Neural cell (in vitro differentiated cells): Measurements from ENCODE around the gene CD40. TPM values are rescaled to one million over a fixed set of nuclear protein-coding genes. Genes with fewer than 3 reads are reported as not detected.

Experiments used
- H2AFZ ChIP-seq: fragments of 200-600, 300-800 bp; sonication (generic), shearing (Covaris generic); 2 replicates; pipeline ENCODE4 v1.6.0; 2014; ENCODE audit warnings: low read depth, mild to moderate bottlenecking, antibody characterized with exemption, low read length, moderate library complexity
- H3F3A ChIP-seq: fragments of 200-600 bp; shearing (Covaris generic); 2 replicates; pipeline ENCODE4 v1.6.1; 2016; ENCODE audit warnings: mild to moderate bottlenecking, moderate library complexity, mixed read lengths, antibody characterized with exemption, low read length; ENCODE audit not compliant: insufficient read depth, poor library complexity, severe bottlenecking
- H3K27ac ChIP-seq: fragments of 200-600, 300-800 bp; sonication (generic), shearing (Covaris generic); 2 replicates; pipeline ENCODE4 v1.5.1; 2014; ENCODE audit warnings: mild to moderate bottlenecking, low read length, moderate library complexity
- H3K27me3 ChIP-seq: fragments of 300-800, 200-600 bp; sonication (generic), shearing (Covaris generic); 2 replicates; pipeline ENCODE4 v1.6.0; 2014; ENCODE audit warnings: mild to moderate bottlenecking, low read depth, low read length, moderate library complexity; ENCODE audit not compliant: insufficient read depth
- H3K36me3 ChIP-seq: fragments of 300-800, 200-600 bp; sonication (generic), shearing (Covaris generic); 2 replicates; pipeline ENCODE4 v1.5.1; 2014; ENCODE audit warnings: mild to moderate bottlenecking, antibody characterized with exemption, low read length, moderate library complexity; ENCODE audit not compliant: insufficient read depth
- H3K4me2 ChIP-seq: fragments of 300-800, 200-600 bp; sonication (generic), shearing (Covaris generic); 2 replicates; pipeline ENCODE4 v1.6.0; 2014; ENCODE audit warnings: mild to moderate bottlenecking, low read length
- H3K4me3 ChIP-seq: fragments of 300-800, 200-600 bp; sonication (generic), shearing (Covaris generic); 2 replicates; pipeline ENCODE4 v1.5.1; 2014; ENCODE audit warnings: mild to moderate bottlenecking, low read length, moderate library complexity
- H3K79me2 ChIP-seq: fragments of 200-600 bp; shearing (Covaris generic); replicated peaks from 2 replicates; pipeline ENCODE4 v1.6.0; 2014; ENCODE audit warnings: mild to moderate bottlenecking, low read length, moderate library complexity; ENCODE audit not compliant: insufficient read depth
- H3K9ac ChIP-seq: fragments of 300-800, 200-600 bp; sonication (generic), shearing (Covaris generic); 2 replicates; pipeline ENCODE4 v1.6.1; 2016; ENCODE audit warnings: mild to moderate bottlenecking, low read length, mixed read lengths
- H3K9me2 ChIP-seq: fragments of 200-600 bp; shearing (Covaris generic); 2 replicates; pipeline ENCODE4 v1.6.1; 2016; ENCODE audit warnings: mild to moderate bottlenecking, low read length, mixed read lengths; ENCODE audit not compliant: insufficient read depth
- H3K9me3 ChIP-seq: fragments of 200-600, 300-800 bp; sonication (generic), shearing (Covaris generic); 2 replicates; pipeline ENCODE4 v1.6.1; 2016; ENCODE audit warnings: mild to moderate bottlenecking, mixed run types, low read length, moderate library complexity, mixed read lengths
- H4K20me1 ChIP-seq: fragments of 200-600 bp; shearing (Covaris generic); 2 replicates; pipeline ENCODE4 v1.6.1; 2016; ENCODE audit warnings: mild to moderate bottlenecking, mixed run types; ENCODE audit not compliant: insufficient read depth
- EP300 ChIP-seq: fragments of 450-650 bp; conservative IDR thresholded peaks from 2 replicates; pipeline ENCODE4 v1.6.1; 2014; ENCODE audit warnings: antibody characterized with exemption, mild to moderate bottlenecking, moderate library complexity; ENCODE audit not compliant: poor library complexity, severe bottlenecking
- EZH2 ChIP-seq: fragments of 200-600, 300-800 bp; shearing (Covaris generic), sonication (generic); IDR thresholded peaks from 2 replicates; pipeline ENCODE4 v1.6.1; 2014; ENCODE audit warnings: antibody characterized with exemption, low read length, borderline replicate concordance, mild to moderate bottlenecking; ENCODE audit not compliant: insufficient read depth, poor library complexity, severe bottlenecking
- MXI1 ChIP-seq: fragments of 450-650 bp; conservative IDR thresholded peaks from 2 replicates; pipeline ENCODE4 v1.6.1; 2014; ENCODE audit warnings: antibody characterized with exemption, mild to moderate bottlenecking; ENCODE audit not compliant: poor library complexity, severe bottlenecking
- POLR2AphosphoS5 ChIP-seq: IDR thresholded peaks from 2 replicates; pipeline ENCODE4 v1.6.1; 2012
- RAD21 ChIP-seq: fragments of 450-650 bp; conservative IDR thresholded peaks from 2 replicates; pipeline ENCODE4 v1.6.1; 2014; ENCODE audit warnings: antibody characterized with exemption, mild to moderate bottlenecking, moderate library complexity
- SMC3 ChIP-seq: fragments of 450-650 bp; conservative IDR thresholded peaks from 2 replicates; pipeline ENCODE4 v1.6.1; 2014; ENCODE audit warnings: antibody characterized with exemption, mild to moderate bottlenecking, moderate library complexity; ENCODE audit not compliant: poor library complexity
- TAF1 ChIP-seq: IDR thresholded peaks from 2 replicates; pipeline ENCODE4 v1.6.1; 2012; ENCODE audit warnings: low read depth
- polyA plus RNA-seq: library from polyadenylated mRNA; depleted of rRNA; stranded (reverse); fragments of >200 nt; gene quantifications from 2 replicates; pipeline ENCODE4 v1.2.3, GENCODE V29; 2014
- TF ChIP-seq, protein P1 (sequence below): fragments of 450-650 bp; IDR thresholded peaks from 2 replicates; pipeline ENCODE4 v1.5.1; 2014; ENCODE audit warnings: antibody characterized with exemption, mild to moderate bottlenecking, moderate library complexity; ENCODE audit not compliant: poor library complexity, severe bottlenecking
- TF ChIP-seq, protein P2 (sequence below): IDR thresholded peaks from 2 replicates; pipeline ENCODE4 v1.6.1; 2012; ENCODE audit warnings: borderline replicate concordance

CD40 gene
- polyA plus RNA-seq, 1 donor from 2014 or later, result not detected

DNA sequence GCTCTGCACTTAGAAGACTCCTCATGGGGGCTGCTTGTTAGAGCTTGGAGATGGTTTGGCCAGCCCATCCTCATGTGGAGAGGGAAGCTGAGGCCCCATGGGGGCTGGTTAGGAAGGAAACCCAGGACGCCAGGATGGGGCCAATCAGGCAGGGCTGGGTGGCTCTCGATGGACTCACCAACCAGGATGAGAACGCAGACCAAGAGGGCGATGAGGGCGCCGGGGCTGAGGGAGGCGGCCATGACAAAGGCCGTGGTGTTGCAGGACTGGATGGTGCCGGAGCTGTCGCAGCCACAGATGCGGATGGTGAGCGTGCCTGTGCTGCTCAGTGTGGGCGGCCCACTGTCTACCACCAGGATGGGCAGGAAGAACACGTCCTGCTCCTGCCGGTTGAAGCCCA, 59.7 kb downstream of the CD40 start:
- Histone ChIP-seq H3K9me3 (no peaks in the 10 kb centered on the region), H3K9me2 (no peaks in the 10 kb centered on the region), H3K4me3 (no peak overlapping the region), H3K36me3 (no peaks in the 10 kb centered on the region), H2AFZ (no peak overlapping the region), H3K79me2 (no peaks in the 10 kb centered on the region), H3K4me2 (no peak overlapping the region), H3K9ac (no peak overlapping the region), H4K20me1 (no peaks in the 10 kb centered on the region), H3K27ac (no peak overlapping the region), H3F3A (no peaks in the 10 kb centered on the region), H3K27me3 (peaks cover 24% of the 10 kb centered on the region)
- no peak for TF ChIP-seq MXI1
- no peak for TF ChIP-seq EP300
- TF ChIP-seq, protein P1, sequence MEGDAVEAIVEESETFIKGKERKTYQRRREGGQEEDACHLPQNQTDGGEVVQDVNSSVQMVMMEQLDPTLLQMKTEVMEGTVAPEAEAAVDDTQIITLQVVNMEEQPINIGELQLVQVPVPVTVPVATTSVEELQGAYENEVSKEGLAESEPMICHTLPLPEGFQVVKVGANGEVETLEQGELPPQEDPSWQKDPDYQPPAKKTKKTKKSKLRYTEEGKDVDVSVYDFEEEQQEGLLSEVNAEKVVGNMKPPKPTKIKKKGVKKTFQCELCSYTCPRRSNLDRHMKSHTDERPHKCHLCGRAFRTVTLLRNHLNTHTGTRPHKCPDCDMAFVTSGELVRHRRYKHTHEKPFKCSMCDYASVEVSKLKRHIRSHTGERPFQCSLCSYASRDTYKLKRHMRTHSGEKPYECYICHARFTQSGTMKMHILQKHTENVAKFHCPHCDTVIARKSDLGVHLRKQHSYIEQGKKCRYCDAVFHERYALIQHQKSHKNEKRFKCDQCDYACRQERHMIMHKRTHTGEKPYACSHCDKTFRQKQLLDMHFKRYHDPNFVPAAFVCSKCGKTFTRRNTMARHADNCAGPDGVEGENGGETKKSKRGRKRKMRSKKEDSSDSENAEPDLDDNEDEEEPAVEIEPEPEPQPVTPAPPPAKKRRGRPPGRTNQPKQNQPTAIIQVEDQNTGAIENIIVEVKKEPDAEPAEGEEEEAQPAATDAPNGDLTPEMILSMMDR, result no peak
- no peak for TF ChIP-seq TAF1
- no peak for TF ChIP-seq SMC3
- no peak for TF ChIP-seq POLR2AphosphoS5
- no peak for TF ChIP-seq EZH2
- TF ChIP-seq, protein P2, sequence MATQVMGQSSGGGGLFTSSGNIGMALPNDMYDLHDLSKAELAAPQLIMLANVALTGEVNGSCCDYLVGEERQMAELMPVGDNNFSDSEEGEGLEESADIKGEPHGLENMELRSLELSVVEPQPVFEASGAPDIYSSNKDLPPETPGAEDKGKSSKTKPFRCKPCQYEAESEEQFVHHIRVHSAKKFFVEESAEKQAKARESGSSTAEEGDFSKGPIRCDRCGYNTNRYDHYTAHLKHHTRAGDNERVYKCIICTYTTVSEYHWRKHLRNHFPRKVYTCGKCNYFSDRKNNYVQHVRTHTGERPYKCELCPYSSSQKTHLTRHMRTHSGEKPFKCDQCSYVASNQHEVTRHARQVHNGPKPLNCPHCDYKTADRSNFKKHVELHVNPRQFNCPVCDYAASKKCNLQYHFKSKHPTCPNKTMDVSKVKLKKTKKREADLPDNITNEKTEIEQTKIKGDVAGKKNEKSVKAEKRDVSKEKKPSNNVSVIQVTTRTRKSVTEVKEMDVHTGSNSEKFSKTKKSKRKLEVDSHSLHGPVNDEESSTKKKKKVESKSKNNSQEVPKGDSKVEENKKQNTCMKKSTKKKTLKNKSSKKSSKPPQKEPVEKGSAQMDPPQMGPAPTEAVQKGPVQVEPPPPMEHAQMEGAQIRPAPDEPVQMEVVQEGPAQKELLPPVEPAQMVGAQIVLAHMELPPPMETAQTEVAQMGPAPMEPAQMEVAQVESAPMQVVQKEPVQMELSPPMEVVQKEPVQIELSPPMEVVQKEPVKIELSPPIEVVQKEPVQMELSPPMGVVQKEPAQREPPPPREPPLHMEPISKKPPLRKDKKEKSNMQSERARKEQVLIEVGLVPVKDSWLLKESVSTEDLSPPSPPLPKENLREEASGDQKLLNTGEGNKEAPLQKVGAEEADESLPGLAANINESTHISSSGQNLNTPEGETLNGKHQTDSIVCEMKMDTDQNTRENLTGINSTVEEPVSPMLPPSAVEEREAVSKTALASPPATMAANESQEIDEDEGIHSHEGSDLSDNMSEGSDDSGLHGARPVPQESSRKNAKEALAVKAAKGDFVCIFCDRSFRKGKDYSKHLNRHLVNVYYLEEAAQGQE, result no peak
- TF ChIP-seq RAD21, result no peak

DNA sequence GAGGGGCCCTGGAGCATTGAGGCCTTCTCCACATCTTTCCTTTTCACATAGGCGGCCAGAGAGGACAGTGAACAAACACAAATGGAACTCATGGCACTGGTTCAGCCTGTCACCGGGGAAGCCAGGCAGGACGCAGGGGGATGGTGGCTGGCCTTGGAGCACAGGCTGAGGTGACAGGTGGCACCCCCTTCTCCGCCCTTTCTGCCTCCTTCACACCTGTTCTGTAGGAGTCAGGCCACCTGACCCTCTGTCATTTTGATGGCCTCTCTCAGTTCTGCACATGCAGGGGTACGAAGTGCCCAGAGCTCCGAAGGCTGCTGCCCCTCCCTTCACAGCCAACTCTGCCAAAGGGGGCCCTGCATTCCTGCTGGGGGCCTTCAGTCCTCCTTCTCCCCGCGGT, 60.8 kb downstream of the CD40 start:
- H3K4me3 ChIP-seq, result no peak overlapping the region
- H3K27me3 ChIP-seq, result peaks cover 12% of the 10 kb centered on the region
- no peak overlapping the region for H3K9ac ChIP-seq
- H3K79me2 ChIP-seq, result no peaks in the 10 kb centered on the region
- TF ChIP-seq POLR2AphosphoS5, result no peak
- TF ChIP-seq, protein P2, result no peak
- no peak for TF ChIP-seq SMC3
- TF ChIP-seq RAD21, result no peak
- no peak for TF ChIP-seq EZH2
- no peak for TF ChIP-seq MXI1
- TF ChIP-seq, protein P1, result no peak
- no peak for TF ChIP-seq EP300
- no peak for TF ChIP-seq TAF1
- no peaks in the 10 kb centered on the region for H4K20me1 ChIP-seq
- no peaks in the 10 kb centered on the region for H3K9me3 ChIP-seq
- no peaks in the 10 kb centered on the region for H3K9me2 ChIP-seq
- no peak overlapping the region for H2AFZ ChIP-seq
- no peak overlapping the region for H3K4me2 ChIP-seq
- H3K27ac ChIP-seq, result no peak overlapping the region
- H3K36me3 ChIP-seq, result no peaks in the 10 kb centered on the region
- H3F3A ChIP-seq, result no peaks in the 10 kb centered on the region
